HG03520 (cell line): ENCODE measurements around the gene ZC3H4.
"Not testable (repeated sequence)": the region's sequence is repeated elsewhere in the genome, so short reads cannot be mapped to it uniquely, and the experiment has no call there.

Experiments used
- ATAC-seq: cut with Tn5 transposase; IDR thresholded peaks from one replicate; pipeline ENCODE4 v1.9.1; 2021; ENCODE audit warnings: mild to moderate bottlenecking, moderate library complexity; ENCODE audit not compliant: unreplicated experiment

The ZC3H4 gene

DNA sequence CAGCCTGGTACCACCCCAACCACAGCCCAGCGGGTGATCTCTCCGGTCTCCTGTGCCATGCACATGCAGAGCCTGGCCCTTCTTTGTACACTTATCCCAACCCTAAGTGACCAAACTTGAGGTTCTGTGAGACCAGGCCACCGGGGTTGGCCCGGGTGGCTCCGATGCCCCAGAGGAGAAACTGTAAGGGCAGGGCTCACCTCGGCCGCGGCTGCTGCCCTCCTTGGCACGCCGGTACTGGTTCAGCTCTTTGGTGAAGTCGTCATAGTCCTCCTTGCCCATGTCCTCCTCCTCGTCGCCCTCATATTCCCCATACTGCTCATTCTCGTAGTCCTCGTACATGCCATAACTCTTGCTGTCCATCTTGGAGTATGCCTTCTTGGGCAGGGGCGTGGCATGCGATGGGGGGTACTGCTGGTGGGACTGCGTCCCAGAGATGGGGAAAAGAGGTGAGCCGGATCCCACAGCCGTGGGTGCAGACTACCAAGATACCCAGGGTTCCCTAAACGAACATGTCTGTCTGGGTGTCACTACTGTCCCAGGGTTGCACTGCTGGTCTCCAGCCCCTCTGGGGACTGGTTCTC lies 23.7 kb downstream of the ZC3H4 start:
- ATAC-seq: no peak

DNA sequence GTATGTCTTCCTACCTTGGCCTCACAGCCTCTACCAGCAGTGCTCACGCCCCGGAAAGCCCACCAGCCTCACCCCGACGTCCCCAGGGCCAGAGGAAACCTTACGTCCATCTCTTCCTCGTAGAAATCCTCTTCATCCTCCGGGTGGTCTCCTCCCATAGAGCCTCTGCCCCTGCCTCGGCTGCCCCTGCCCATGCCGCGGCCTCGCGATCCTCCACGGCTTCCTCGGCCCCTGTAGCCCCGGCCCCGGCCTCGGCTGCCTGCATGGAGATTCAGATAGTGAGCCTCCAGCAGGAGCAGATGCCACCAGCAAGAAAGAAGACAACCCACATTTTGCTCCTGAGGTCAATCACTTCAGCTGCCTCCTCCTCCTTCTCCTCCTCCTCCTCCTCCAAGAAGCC lies 27.3 kb downstream of the ZC3H4 start:
- no peak for ATAC-seq

- no peak for ATAC-seq
Observed at GRCh38 chr19:47084879-47085439, 28.6 kb downstream of the ZC3H4 start.

- no peak for ATAC-seq
Observed at GRCh38 chr19:47082493-47082892, 31.1 kb downstream of the ZC3H4 start.

DNA sequence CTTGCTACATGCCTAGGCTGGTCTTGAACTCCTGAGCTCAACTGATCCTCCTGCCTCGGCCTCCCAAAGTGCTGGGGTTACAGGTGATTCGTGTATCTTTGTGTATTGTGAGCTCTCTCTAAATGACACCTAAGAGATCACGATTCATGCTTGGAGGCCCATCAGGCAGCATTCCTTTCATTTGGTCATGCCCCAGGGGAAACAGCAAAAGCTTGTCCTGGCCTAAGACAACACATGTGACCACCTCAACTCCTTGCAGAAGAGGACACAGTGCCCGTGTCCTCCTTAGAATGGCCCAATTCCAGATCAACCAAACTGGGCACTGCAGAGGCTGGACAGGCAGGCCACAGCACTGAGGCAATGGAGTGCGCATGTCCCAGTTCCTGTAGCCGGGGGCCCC lies 32.5 kb downstream of the ZC3H4 start:
- ATAC-seq: no peak

GRCh38 chr19:47078351-47078750 lies 35.2 kb downstream of the ZC3H4 start:
- ATAC-seq: not testable (repeated sequence)

- ATAC-seq: no peak
Observed at GRCh38 chr19:47075941-47076340, 37.6 kb downstream of the ZC3H4 start.

DNA sequence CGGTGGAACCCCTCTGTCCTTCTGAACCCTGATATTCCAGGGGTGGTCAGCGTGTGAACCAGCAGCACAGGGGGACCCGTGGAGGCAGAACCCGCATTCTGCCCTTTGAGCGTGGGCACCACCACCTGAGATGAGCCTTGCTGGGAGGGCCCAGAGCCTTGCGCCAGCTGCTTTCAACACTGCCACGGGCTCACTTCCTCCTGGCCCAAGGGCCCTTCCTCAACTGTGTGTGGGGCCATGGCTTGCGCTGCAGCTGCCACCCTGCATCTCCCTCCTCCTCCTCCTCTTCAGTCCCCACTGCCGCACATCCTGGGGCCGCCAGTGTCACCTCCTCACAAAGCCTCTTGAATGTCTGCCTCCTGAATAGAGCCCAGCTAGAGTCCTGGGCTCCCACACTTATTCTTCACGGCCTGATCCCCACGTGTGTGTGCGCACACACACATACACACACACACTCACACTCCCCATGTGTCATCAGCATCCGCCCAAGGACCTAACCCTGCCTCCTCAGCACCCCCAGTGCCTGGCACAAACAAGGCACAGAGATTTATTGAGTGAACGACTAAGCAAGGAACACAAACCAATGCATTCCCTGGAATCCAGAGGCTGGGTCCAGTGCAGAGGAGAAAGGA lies 38.3 kb downstream of the ZC3H4 start:
- ATAC-seq: no peak

- ATAC-seq: no peak
Observed at GRCh38 chr19:47074621-47075020, 39.0 kb downstream of the ZC3H4 start.

DNA sequence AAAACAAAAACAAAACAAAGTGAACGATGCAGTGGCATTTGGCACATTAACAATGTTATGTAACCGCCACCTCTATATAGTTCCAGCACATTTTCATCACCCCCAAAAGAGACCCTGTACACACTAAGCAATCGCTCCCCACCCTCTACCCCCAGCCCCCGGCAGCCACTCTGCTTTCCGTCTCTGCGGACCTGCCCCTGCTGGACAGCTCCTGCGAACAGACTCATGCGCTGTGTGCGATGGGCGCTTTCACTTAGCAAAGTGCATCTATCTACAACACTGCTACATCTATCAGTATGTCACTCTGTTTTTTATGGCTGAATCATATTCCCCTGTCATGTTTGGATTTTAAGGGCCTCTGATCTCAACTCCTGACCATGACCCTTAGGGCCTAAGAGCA lies 40.0 kb downstream of the ZC3H4 start:
- no peak for ATAC-seq

DNA sequence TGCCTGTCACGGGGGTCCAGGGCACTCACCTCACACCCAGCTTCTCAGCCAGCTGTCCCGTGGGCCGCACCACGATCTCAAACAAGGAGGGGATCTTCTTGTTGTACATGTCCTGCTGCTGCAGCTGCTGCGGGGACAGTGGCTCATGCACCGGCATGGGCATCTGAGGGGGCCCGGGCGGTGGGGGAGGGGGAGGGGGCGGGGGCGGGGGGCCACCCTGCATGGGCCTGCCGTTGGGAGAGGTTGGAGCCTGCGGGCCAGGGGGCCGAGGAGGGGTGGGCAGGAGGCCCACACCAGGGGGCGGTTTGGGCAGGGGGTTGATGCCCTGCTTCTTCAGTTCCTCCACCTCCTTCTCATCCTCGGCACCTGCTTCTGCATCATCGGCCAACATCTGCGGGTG lies 41.3 kb downstream of the ZC3H4 start:
- no peak for ATAC-seq

GRCh38 chr19:47071731-47072130 lies 41.8 kb downstream of the ZC3H4 start:
- no peak for ATAC-seq

- no peak for ATAC-seq
Observed at GRCh38 chr19:47070756-47071155, 42.8 kb downstream of the ZC3H4 start.

GRCh38 chr19:47069795-47070194 lies 43.8 kb downstream of the ZC3H4 start:
- ATAC-seq: no peak

DNA sequence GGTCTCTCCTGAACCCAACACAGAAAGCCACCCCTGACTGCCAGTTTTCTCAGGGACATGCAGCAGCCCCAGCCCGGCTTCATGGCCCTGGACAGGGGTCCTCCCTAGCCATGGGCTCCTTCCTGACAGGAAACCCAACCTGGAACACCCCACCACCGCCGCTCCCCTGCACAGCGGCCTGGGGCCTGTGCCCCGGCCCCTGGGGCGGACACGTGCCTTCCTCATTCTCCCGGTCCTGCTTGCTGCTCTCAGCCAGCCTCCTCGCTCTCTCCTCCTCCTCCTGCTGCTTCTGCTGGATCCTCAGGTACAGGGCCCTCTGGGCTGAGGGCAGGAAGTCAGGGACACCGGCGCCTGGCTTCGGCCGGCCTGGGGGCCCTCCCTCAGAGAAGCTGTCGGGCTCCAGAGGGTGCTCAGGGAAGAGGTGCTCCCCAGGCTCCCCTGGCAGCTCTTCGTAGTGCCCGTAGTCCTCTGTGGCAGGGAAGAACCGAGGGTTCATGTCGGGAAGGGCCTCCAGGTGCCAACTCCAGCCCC lies 44.6 kb downstream of the ZC3H4 start:
- ATAC-seq: no peak

GRCh38 chr19:47068246-47068645 lies 45.3 kb downstream of the ZC3H4 start:
- ATAC-seq: no peak

GRCh38 chr19:47067215-47067847 lies 46.2 kb downstream of the ZC3H4 start:
- ATAC-seq: no peak

GRCh38 chr19:47066376-47067214 lies 47.0 kb downstream of the ZC3H4 start:
- ATAC-seq: no peak

DNA sequence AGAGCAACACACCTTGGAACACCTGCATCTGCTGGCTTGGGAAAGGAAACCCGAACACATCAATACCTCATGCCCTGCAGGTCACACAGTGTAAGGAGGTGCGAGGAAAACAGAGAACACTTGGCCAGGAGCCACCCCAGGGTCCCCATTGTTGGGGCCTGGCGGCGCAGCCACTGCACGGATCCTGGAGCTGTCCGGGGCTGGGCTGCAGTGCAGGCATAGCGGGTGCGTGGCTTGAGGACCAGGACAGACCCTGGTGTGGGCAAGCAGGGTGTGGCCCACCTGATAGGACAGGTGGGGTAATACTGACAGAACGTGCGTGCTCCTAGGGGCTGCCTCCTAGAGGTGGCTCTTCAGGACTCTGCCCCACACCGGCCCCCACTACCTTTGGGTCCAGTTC lies 48.3 kb downstream of the ZC3H4 start:
- ATAC-seq: no peak

DNA sequence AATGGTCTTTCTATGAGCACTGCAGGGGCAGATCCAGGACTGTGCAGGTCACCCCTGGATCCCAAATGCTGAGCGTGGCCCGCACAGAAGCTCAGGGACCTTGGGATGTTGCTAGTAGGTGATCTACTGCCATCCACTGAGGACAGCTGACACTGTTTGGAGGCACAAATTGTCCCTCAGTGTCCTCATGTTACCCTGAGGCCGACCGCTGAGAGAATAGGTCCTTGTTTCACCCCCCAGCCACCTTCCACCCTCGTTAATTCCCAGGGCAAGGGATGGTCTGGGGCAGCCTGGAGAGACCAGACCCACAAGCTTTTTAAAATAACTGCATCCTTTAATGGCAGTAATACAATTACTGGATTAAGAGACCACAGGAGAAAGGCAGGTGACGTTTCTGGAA lies 49.7 kb downstream of the ZC3H4 start:
- no peak for ATAC-seq

- no peak for ATAC-seq
Observed at GRCh38 chr19:47058621-47059022, 55.0 kb downstream of the ZC3H4 start.
